ENCODE measurements around the gene TUBA4B.

- TF ChIP-seq POLR2A (IDR thresholded peaks at IDR 0.05; ENCODE audit: low read depth, low read length) (no peak), POLR2AphosphoS5 (IDR thresholded peaks at IDR 0.05; ENCODE audit: low read depth, low read length) (no peak)
These were observed 29.0 kb upstream of the TUBA4B start for GRCh38 chr2:219223831-219224610.
